H1 (cell line): ENCODE data around the gene ESR1. TPM values are rescaled to one million over a fixed set of nuclear protein-coding genes. Genes with fewer than 3 reads are reported as not detected.

Source experiments
- CTCF ChIA-PET: fragments of 300-600 bp; sonication (Branson Sonifier 250); formaldehyde crosslinking; loops from one replicate; lab custom pipeline; 2021; ENCODE audit not compliant: partially characterized antibody; lab: Charles Lee
- POLR2A ChIA-PET: fragments of 300-600 bp; sonication (Branson Sonifier 250); formaldehyde crosslinking; loops from one replicate; lab custom pipeline; 2021; ENCODE audit warnings: inconsistent platforms; ENCODE audit not compliant: partially characterized antibody; lab: Charles Lee
- DNase-seq, 2 experiments: peaks; one replicate each; pipeline versions ENCODE4 v3.0.0 to v3.0.0-alpha.2; 2010 to 2022; ENCODE audit warnings: low spot score in 2 of 2, low read depth in 1 of 2, mixed read lengths in 1 of 2
- FAIRE-seq: peaks from 2 replicates; lab custom pipeline; 2011; peaks lifted over from hg19 to GRCh38; lab: Jason Lieb, UNC
- H2AFZ ChIP-seq: 2 replicates; pipeline ENCODE4 v1.8.1; 2012; ENCODE audit warnings: low read length, inconsistent platforms
- H2AK5ac ChIP-seq: 2 replicates; pipeline ENCODE4 v1.6.1; 2013; ENCODE audit warnings: low read depth, low read length
- H2BK120ac ChIP-seq: replicated peaks from 2 replicates; pipeline ENCODE3; 2013; ENCODE audit warnings: low read depth, low read length, inconsistent platforms
- H2BK12ac ChIP-seq: 2 replicates; pipeline ENCODE4 v1.6.1; 2013; ENCODE audit warnings: low read depth, low read length
- H2BK15ac ChIP-seq: 2 replicates; pipeline ENCODE4 v1.6.1; 2013; ENCODE audit warnings: low read length
- H2BK20ac ChIP-seq: 2 replicates; pipeline ENCODE4 v1.6.1; 2013; ENCODE audit warnings: low read length
- H2BK5ac ChIP-seq: 2 replicates; pipeline ENCODE4 v1.6.1; 2013; ENCODE audit warnings: low read depth, low read length
- H3K14ac ChIP-seq: 2 replicates; pipeline ENCODE4 v1.6.1; 2013; ENCODE audit warnings: inconsistent platforms; ENCODE audit not compliant: insufficient read length
- H3K18ac ChIP-seq: 2 replicates; pipeline ENCODE4 v1.6.1; 2013; ENCODE audit warnings: low read length; ENCODE audit errors: extremely low read depth
- H3K23ac ChIP-seq: 2 replicates; pipeline ENCODE4 v1.6.1; 2013; ENCODE audit warnings: inconsistent platforms; ENCODE audit not compliant: insufficient read length
- H3K23me2 ChIP-seq: 2 replicates; pipeline ENCODE4 v1.6.1; 2013; ENCODE audit warnings: low read depth, low read length
- H3K27ac ChIP-seq: 2 replicates; pipeline ENCODE4 v1.6.1; 2011; ENCODE audit warnings: low read depth, low read length, inconsistent platforms
- H3K27me3 ChIP-seq, 4 experiments: replicated peaks in 1 of 4; 1 replicate in 1 of 4; 2 replicates in 3 of 4; pipeline versions ENCODE4 v1.6.1 to v1.8.1; 2011 to 2013; ENCODE audit warnings: low read length in 3 of 4, mild to moderate bottlenecking in 3 of 4, inconsistent platforms in 2 of 4, mixed read lengths in 2 of 4, moderate library complexity in 1 of 4; ENCODE audit not compliant: control insufficient read depth in 3 of 4, insufficient read depth in 3 of 4; ENCODE audit errors: extremely low read depth in 1 of 4
- H3K36me3 ChIP-seq, 4 experiments: 2 replicates each; pipeline versions ENCODE4 v1.6.1 to v1.8.1; 2011 to 2013; ENCODE audit warnings: mild to moderate bottlenecking in 4 of 4, low read length in 3 of 4, moderate library complexity in 2 of 4, control low read depth in 1 of 4, inconsistent platforms in 1 of 4; ENCODE audit not compliant: insufficient read depth in 4 of 4, control insufficient read depth in 2 of 4
- H3K4ac ChIP-seq: replicated peaks from 2 replicates; pipeline ENCODE3; 2013; ENCODE audit warnings: low read length, low read depth, mixed read lengths, inconsistent platforms; ENCODE audit not compliant: insufficient read length
- H3K4me1 ChIP-seq, 4 experiments: replicated peaks in 1 of 4; 1 replicate in 1 of 4; 2 replicates in 3 of 4; pipeline versions ENCODE4 v1.6.1 to v1.8.1; 2011 to 2013; ENCODE audit warnings: low read length in 3 of 4, inconsistent platforms in 2 of 4, mixed read lengths in 1 of 4; ENCODE audit not compliant: insufficient read depth in 4 of 4, control insufficient read depth in 3 of 4
- H3K4me2 ChIP-seq, 2 experiments: 2 replicates each; pipeline versions ENCODE4 v1.6.1 to v1.8.1; 2011 to 2013; ENCODE audit warnings: low read depth in 2 of 2, low read length in 2 of 2, control low read depth in 1 of 2, inconsistent platforms in 1 of 2, mild to moderate bottlenecking in 1 of 2; ENCODE audit not compliant: insufficient read depth in 1 of 2
- H3K4me3 ChIP-seq, 4 experiments: fragments of 200-600, 300-600 bp in 1 of 4; sonication (generic), shearing (Covaris generic), sonication (Bioruptor Twin) in 1 of 4; 2 replicates each; pipeline versions ENCODE4 v1.5.1 to v1.8.1; 2011 to 2016; ENCODE audit warnings: low read length in 4 of 4, low read depth in 3 of 4, control low read depth in 2 of 4, inconsistent platforms in 2 of 4, mild to moderate bottlenecking in 2 of 4, mixed read lengths in 1 of 4, moderate library complexity in 1 of 4; ENCODE audit not compliant: insufficient read depth in 2 of 4; ENCODE audit errors: extremely low read depth in 1 of 4
- H3K56ac ChIP-seq: replicated peaks from 2 replicates; pipeline ENCODE3; 2013; ENCODE audit warnings: low read depth, mild to moderate bottlenecking, mixed read lengths, low read length, inconsistent platforms; ENCODE audit not compliant: insufficient read length
- H3K79me1 ChIP-seq: 2 replicates; pipeline ENCODE4 v1.6.1; 2013; ENCODE audit warnings: low read depth, low read length, control low read depth
- H3K79me2 ChIP-seq, 2 experiments: 2 replicates each; pipeline versions ENCODE4 v1.6.1 to v1.8.1; 2012 to 2013; ENCODE audit warnings: low read length in 2 of 2, mild to moderate bottlenecking in 2 of 2, inconsistent platforms in 1 of 2; ENCODE audit not compliant: insufficient read depth in 2 of 2, control insufficient read depth in 1 of 2
- H3K9ac ChIP-seq, 4 experiments: replicated peaks in 1 of 4; 1 replicate in 1 of 4; 2 replicates in 3 of 4; pipeline versions ENCODE4 v1.6.1 to v1.8.1; 2011 to 2013; ENCODE audit warnings: low read depth in 3 of 4, low read length in 3 of 4, control low read depth in 2 of 4, mild to moderate bottlenecking in 2 of 4, moderate library complexity in 2 of 4, inconsistent platforms in 1 of 4; ENCODE audit errors: extremely low read depth in 1 of 4
- H3K9me3 ChIP-seq, 2 experiments: 2 replicates each; pipeline versions ENCODE4 v1.6.1 to v1.8.1; 2012 to 2013; ENCODE audit warnings: mild to moderate bottlenecking in 2 of 2, moderate library complexity in 2 of 2, control low read depth in 1 of 2, inconsistent platforms in 1 of 2, low read depth in 1 of 2, low read length in 1 of 2, mixed read lengths in 1 of 2; ENCODE audit not compliant: insufficient read depth in 2 of 2
- H4K20me1 ChIP-seq, 2 experiments: replicated peaks in 1 of 2; 2 replicates each; pipeline versions ENCODE3 to v1.8.1; 2011 to 2013; ENCODE audit warnings: inconsistent platforms in 2 of 2, low read length in 2 of 2, mild to moderate bottlenecking in 1 of 2; ENCODE audit not compliant: insufficient read depth in 2 of 2, control insufficient read depth in 1 of 2
- H4K5ac ChIP-seq: 2 replicates; pipeline ENCODE4 v1.6.1; 2013; ENCODE audit warnings: low read length, low read depth, mixed read lengths, inconsistent platforms; ENCODE audit not compliant: insufficient read length
- H4K8ac ChIP-seq: 2 replicates; pipeline ENCODE4 v1.8.0; 2013; ENCODE audit warnings: mild to moderate bottlenecking, moderate library complexity, low read length, inconsistent platforms; ENCODE audit not compliant: insufficient read depth; ENCODE audit errors: extremely low read depth
- H4K91ac ChIP-seq: replicated peaks from 2 replicates; pipeline ENCODE3; 2013; ENCODE audit warnings: low read length, mixed read lengths, inconsistent platforms; ENCODE audit not compliant: insufficient read length
- BACH1 ChIP-seq: IDR thresholded peaks from 2 replicates; pipeline ENCODE4 v1.6.1; 2012; ENCODE audit warnings: low read length, improper control_type of control experiment
- BRCA1 ChIP-seq: IDR thresholded peaks from 2 replicates; pipeline ENCODE4 v1.6.1; 2012; ENCODE audit warnings: low read depth, low read length, improper control_type of control experiment
- EGR1 ChIP-seq: IDR thresholded peaks from 2 replicates; pipeline ENCODE4 v1.6.1; 2011; ENCODE audit warnings: low read depth, low read length, borderline replicate concordance
- GTF2F1 ChIP-seq: IDR thresholded peaks from 2 replicates; pipeline ENCODE4 v1.6.1; 2012; ENCODE audit warnings: low read depth, low read length, improper control_type of control experiment, borderline replicate concordance
- HDAC2 ChIP-seq, 2 experiments: fragments of 300-600 bp in 1 of 2; sonication (generic) in 1 of 2; IDR thresholded peaks; 2 replicates each; pipeline ENCODE4 v1.6.1; 2011 to 2012; ENCODE audit warnings: low read depth in 2 of 2, low read length in 2 of 2, mild to moderate bottlenecking in 2 of 2, moderate library complexity in 2 of 2, borderline replicate concordance in 1 of 2, inconsistent platforms in 1 of 2
- HDAC6 ChIP-seq: IDR thresholded peaks from one replicate; pipeline ENCODE4 v1.7.1; 2012; ENCODE audit warnings: low read depth, mild to moderate bottlenecking, inconsistent platforms, low read length, moderate library complexity
- JUND ChIP-seq: IDR thresholded peaks from 2 replicates; pipeline ENCODE4 v1.6.1; 2011; ENCODE audit warnings: mild to moderate bottlenecking, improper control_type of control experiment, low read length
- KDM1A ChIP-seq: fragments of 200-600, 300-600 bp; sonication (generic); IDR thresholded peaks from 2 replicates; pipeline ENCODE4 v1.7.1; 2016; ENCODE audit warnings: mild to moderate bottlenecking, low read length, borderline replicate concordance
- RAD21 ChIP-seq, 2 experiments: IDR thresholded peaks in 1 of 2; conservative IDR thresholded peaks in 1 of 2; 2 replicates each; pipeline ENCODE4 v1.6.1; 2011; ENCODE audit warnings: low read depth in 2 of 2, low read length in 2 of 2, improper control_type of control experiment in 1 of 2, inconsistent platforms in 1 of 2, mild to moderate bottlenecking in 1 of 2, moderate library complexity in 1 of 2
- RFX5 ChIP-seq: IDR thresholded peaks from 2 replicates; pipeline ENCODE4 v1.6.1; 2011; ENCODE audit warnings: low read depth, low read length, improper control_type of control experiment, borderline replicate concordance
- YY1 ChIP-seq: IDR thresholded peaks from 2 replicates; pipeline ENCODE4 v1.6.1; 2011; ENCODE audit warnings: low read depth, mild to moderate bottlenecking, low read length
- WGBS, 2 experiments: shearing (Covaris generic) in 1 of 2; methylation state at CpG; one replicate each; pipeline versions ENCODE4 v1.1.6 to v1.1.7; 2013 to 2015; ENCODE audit warnings: low lambda C conversion rate in 2 of 2, mixed read lengths in 2 of 2, inconsistent platforms in 1 of 2, low coverage in 1 of 2, missing lambda C conversion rate in 1 of 2; ENCODE audit not compliant: insufficient replicate concordance in 2 of 2, insufficient coverage in 1 of 2, insufficient read length in 1 of 2; ENCODE audit errors: extremely low coverage in 1 of 2, missing lambda C conversion rate in 1 of 2; 5-methylcytosine and 5-hydroxymethylcytosine counted together
- polyA plus RNA-seq, 7 experiments: library from polyadenylated mRNA; depleted of rRNA in 3 of 7; stranded (reverse) in 5 of 7; unstranded in 2 of 7; fragments of >200 nt in 5 of 7; fragments of 200-250 nt in 2 of 7; gene quantifications; 1 replicate in 5 of 7; 2 replicates in 1 of 7; 4 replicates in 1 of 7; pipeline versions ENCODE4 v1.2.1 to v1.2.3, GENCODE V29; 2011 to 2013; ENCODE audit warnings: missing spikeins in 2 of 7, mixed read lengths in 2 of 7
- total RNA-seq: library from RNA; stranded (reverse); fragmentation: NEBNext Ultra II Directional; extraction: Animal tissue kit (Norgen Biotek cat#: 25700); gene quantifications from 2 replicates; pipeline ENCODE4 v1.2.1, GENCODE V29; 2021
- TF ChIP-seq, protein P1 (sequence below), 3 experiments: IDR thresholded peaks; 1 replicate in 2 of 3; 2 replicates in 1 of 3; pipeline versions ENCODE4 v1.5.1 to v1.6.1; 2011; ENCODE audit warnings: low read length in 3 of 3, mild to moderate bottlenecking in 3 of 3, inconsistent platforms in 2 of 3, low read depth in 1 of 3, moderate library complexity in 1 of 3; ENCODE audit not compliant: insufficient read depth in 1 of 3; ENCODE audit errors: control extremely low read depth in 1 of 3

Gene ESR1
- total and polyA plus RNA-seq, 2 of the 8 experiments (the other 6 are each of a cell fraction or from before 2014, with no cell fraction given) = 0.03 to 0.17 TPM

DNA sequence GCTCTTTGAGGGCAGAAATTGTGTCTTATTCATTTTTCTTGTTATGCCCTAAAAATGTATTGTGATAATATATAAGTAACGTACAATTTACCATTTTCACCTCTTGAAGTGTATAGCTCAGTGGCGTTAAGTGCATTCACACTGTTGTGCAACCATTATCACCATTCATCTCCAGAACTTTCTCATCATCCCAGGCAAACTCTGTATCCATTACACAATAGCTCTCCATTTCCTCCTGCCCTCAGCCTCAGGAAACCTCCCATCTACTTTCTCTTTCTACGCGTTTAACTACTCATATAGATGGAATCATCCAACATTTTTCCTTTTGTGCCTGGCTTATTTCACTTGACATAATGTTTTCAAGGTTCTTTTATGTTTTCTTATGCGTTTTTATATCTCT, 184.6 kb downstream of the ESR1 start:
- no peak overlapping the region for H2BK15ac ChIP-seq
- no peak overlapping the region for H2BK20ac ChIP-seq
- no peak overlapping the region for H3K4me2 ChIP-seq
- H3K9ac ChIP-seq = no peak overlapping the region
- FAIRE-seq = no peak
- no peaks in the 10 kb centered on the region for H3K23me2 ChIP-seq
- no peak overlapping the region for H3K56ac ChIP-seq
- no peak overlapping the region for H3K4ac ChIP-seq
- H3K36me3 ChIP-seq = no peaks in the 10 kb centered on the region
- H3K14ac ChIP-seq = no peak overlapping the region
- H3K18ac ChIP-seq = no peak overlapping the region
- no peak overlapping the region for H3K23ac ChIP-seq
- no peak for DNase-seq
- H3K4me1 ChIP-seq = no peaks in the 10 kb centered on the region
- H2AFZ ChIP-seq = no peak overlapping the region
- no peak overlapping the region for H2BK5ac ChIP-seq
- ChIA-PET CTCF (interaction anchor here (0.8 to 1.0 kb wide), 2 partner anchors 227 to 346 kb away, joined by 3 read pairs; no protein-coding TSS in a partner anchor), POLR2A (no interaction called here)
- no peak overlapping the region for H4K5ac ChIP-seq
- no peaks in the 10 kb centered on the region for H3K79me1 ChIP-seq
- H4K8ac ChIP-seq = no peak overlapping the region
- no peak overlapping the region for H2BK12ac ChIP-seq
- WGBS, 2 experiments = 87% methylated on average over 5 of the region's 5 CpGs; no CpG with 5 or more reads in 1 of the 2 experiments
- H3K4me3 ChIP-seq = no peak overlapping the region
- no peaks in the 10 kb centered on the region for H3K27me3 ChIP-seq
- H3K79me2 ChIP-seq = no peaks in the 10 kb centered on the region
- no peak overlapping the region for H2BK120ac ChIP-seq
- no peak overlapping the region for H3K27ac ChIP-seq
- no peaks in the 10 kb centered on the region for H4K20me1 ChIP-seq
- H2AK5ac ChIP-seq = no peak overlapping the region
- H3K9me3 ChIP-seq = no peaks in the 10 kb centered on the region
- H4K91ac ChIP-seq = no peak overlapping the region
- TF ChIP-seq EGR1 = no peak
- TF ChIP-seq, protein P1, sequence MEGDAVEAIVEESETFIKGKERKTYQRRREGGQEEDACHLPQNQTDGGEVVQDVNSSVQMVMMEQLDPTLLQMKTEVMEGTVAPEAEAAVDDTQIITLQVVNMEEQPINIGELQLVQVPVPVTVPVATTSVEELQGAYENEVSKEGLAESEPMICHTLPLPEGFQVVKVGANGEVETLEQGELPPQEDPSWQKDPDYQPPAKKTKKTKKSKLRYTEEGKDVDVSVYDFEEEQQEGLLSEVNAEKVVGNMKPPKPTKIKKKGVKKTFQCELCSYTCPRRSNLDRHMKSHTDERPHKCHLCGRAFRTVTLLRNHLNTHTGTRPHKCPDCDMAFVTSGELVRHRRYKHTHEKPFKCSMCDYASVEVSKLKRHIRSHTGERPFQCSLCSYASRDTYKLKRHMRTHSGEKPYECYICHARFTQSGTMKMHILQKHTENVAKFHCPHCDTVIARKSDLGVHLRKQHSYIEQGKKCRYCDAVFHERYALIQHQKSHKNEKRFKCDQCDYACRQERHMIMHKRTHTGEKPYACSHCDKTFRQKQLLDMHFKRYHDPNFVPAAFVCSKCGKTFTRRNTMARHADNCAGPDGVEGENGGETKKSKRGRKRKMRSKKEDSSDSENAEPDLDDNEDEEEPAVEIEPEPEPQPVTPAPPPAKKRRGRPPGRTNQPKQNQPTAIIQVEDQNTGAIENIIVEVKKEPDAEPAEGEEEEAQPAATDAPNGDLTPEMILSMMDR (IDR thresholded peaks at IDR 0.05; ENCODE audit: control extremely low read depth in 1 of 3, insufficient read depth in 1 of 3, low read depth in 1 of 3, low read length in 3 of 3) = no peak
- no peak for TF ChIP-seq KDM1A
- TF ChIP-seq HDAC2 (IDR thresholded peaks at IDR 0.05; ENCODE audit: borderline replicate concordance in 1 of 2, low read depth in 2 of 2, low read length in 2 of 2) = no peak
- no peak for TF ChIP-seq GTF2F1
- TF ChIP-seq RFX5 = no peak
- TF ChIP-seq RAD21 (IDR thresholded peaks at IDR 0.05 in 1 of 2, conservative IDR thresholded peaks at IDR 0.05 in 1 of 2; ENCODE audit: low read depth in 2 of 2, low read length in 2 of 2) = no peak
- no peak for TF ChIP-seq YY1
- TF ChIP-seq BRCA1 = no peak
- no peak for TF ChIP-seq HDAC6
- TF ChIP-seq BACH1 = no peak
- TF ChIP-seq JUND = no peak
